ENCODE data around the gene TMEM256. TPM values are rescaled to one million over a fixed set of nuclear protein-coding genes. Genes with fewer than 3 reads are reported as not detected.

TMEM256 gene
- total RNA-seq, 1 experiment from 2014 or later: 151 TPM

- Mint-ChIP-seq H3K36me3 (ENCODE audit: insufficient read depth in 1 of 3, low read depth in 3 of 3) (peaks cover 3 to 18% (median 5%) of the 10 kb centered on the region in 3 experiments), H3K27ac (no peak overlapping the region), H3K9me3 (no peaks in the 10 kb centered on the region; a peak in 1 of 5 replicates), H3K4me3 (peak overlapping the region in 1 of 2 experiments; percentile 94; a peak in 4 of 5 replicates), H3K27me3 (ENCODE audit: low read depth) (peaks cover 20% of the 10 kb centered on the region), H3K4me1 (peaks cover 35 to 52% of the 10 kb centered on the region in 2 experiments)
- Histone ChIP-seq H3K4me1 (ENCODE audit: insufficient read depth, low read length) (no peaks in the 10 kb centered on the region; the same call in 1 of the 2 replicates), H3K56ac (ENCODE audit: insufficient read length, low read depth, low read length) (no peak overlapping the region), H2BK15ac (ENCODE audit: low read depth, low read length) (no peak overlapping the region), H3K23me2 (ENCODE audit: insufficient read length, low read depth, low read length, poor library complexity, severe bottlenecking) (peaks cover 22% of the 10 kb centered on the region), H4K20me1 (ENCODE audit: control insufficient read depth, insufficient read depth, insufficient read length) (no peaks in the 10 kb centered on the region), H3K14ac (ENCODE audit: insufficient read depth, low read length) (no peak overlapping the region), H2BK12ac (ENCODE audit: insufficient read length, low read depth, low read length) (no peak overlapping the region), H2BK120ac (ENCODE audit: low read depth, low read length, poor library complexity, severe bottlenecking) (no peak overlapping the region), H3K27ac (ENCODE audit: insufficient read length, low read depth, low read length) (no peak overlapping the region), H3K79me1 (ENCODE audit: insufficient read depth, low read depth, low read length, poor library complexity, severe bottlenecking) (no peaks in the 10 kb centered on the region), H3K9me3 (ENCODE audit: control insufficient read depth, low read depth, low read length) (no peaks in the 10 kb centered on the region), H3K4me2 (ENCODE audit: insufficient read depth, insufficient read length, low read length) (peak overlapping the region; percentile 22), H3K23ac (ENCODE audit: insufficient read length, low read depth, low read length) (no peak overlapping the region), H3K9ac (ENCODE audit: extremely low read depth, insufficient read length, low read length) (no peak overlapping the region), H4K8ac (replicated peaks; ENCODE audit: insufficient read length, low read depth, low read length) (no peak overlapping the region), H3T11ph (ENCODE audit: low read length) (no peak overlapping the region), H4K5ac (ENCODE audit: insufficient read length, low read depth, low read length) (no peak overlapping the region), H3K79me2 (ENCODE audit: insufficient read depth, low read length) (no peaks in the 10 kb centered on the region), H4K91ac (ENCODE audit: insufficient read length, low read depth, low read length) (no peak overlapping the region), H2BK5ac (ENCODE audit: insufficient read length, low read length) (no peak overlapping the region), H3K18ac (ENCODE audit: insufficient read length, low read depth, low read length) (no peak overlapping the region), H3K4ac (ENCODE audit: low read depth, low read length) (no peak overlapping the region), H3K27me3 (ENCODE audit: insufficient read depth, low read length) (peaks cover 6% of the 10 kb centered on the region), H2AFZ (ENCODE audit: low read length) (no peak overlapping the region), H2AK5ac (ENCODE audit: insufficient read length, low read length) (no peak overlapping the region), H2BK20ac (ENCODE audit: low read depth, low read length, poor library complexity, severe bottlenecking) (no peak overlapping the region)
- no CpG with 5 or more reads among the region's 7 CpGs for WGBS (ENCODE audit: extremely low coverage, insufficient read length, low lambda C conversion rate)
- no peak for DNase-seq
- TF ChIP-seq CTCF (conservative IDR thresholded peaks at IDR 0.05): no peak
These were observed 39.9 kb upstream of the TMEM256 start for GRCh38 chr17:7443499-7444485.

All from H9 (cell line).